ENCODE results near the gene PRPF39. TPM values are rescaled to one million over a fixed set of nuclear protein-coding genes. Genes with fewer than 3 reads are reported as not detected.

Gene PRPF39
- total and polyA plus RNA-seq, 2 of the 13 experiments (the other 11 are each of a cell fraction or from before 2014, with no cell fraction given), result 44.2 to 65.0 TPM

DNA sequence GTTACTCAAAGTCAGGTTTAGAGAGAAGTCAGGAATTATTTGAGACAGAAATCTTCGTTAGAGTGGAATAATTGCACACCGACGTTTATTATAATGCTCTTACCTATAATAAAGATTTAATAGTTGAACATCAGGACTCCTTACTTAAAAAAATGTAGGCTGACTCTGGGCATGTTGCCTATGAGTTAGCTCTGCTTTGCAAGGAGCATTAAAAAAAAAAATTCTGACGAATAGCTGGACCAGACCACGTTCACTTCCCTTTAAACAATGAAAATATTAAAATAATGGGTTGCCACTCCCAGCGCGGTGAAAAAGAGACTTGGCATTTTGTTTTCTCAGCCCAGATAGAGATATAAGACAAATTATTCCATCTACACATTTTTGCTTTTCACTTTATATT is 51.2 kb downstream of the PRPF39 start:
- intact Hi-C loops (cut with micrococcal nuclease; ENCODE audit: unreplicated experiment) (loop anchor here (2.0 to 5.0 kb wide), 4 partner anchors 22 to 132 kb away; partner anchors contain the start of gene PRPF39), in situ Hi-C loops (cut with HindIII; ENCODE audit: extremely low pct_ligation_motif_present, low pct_unique_long_range_greater_than_20kb) (loop anchor here (5.0 kb wide), 1 partner anchor 173 kb away; the partner anchor contains the start of genes KLHL28 and TOGARAM1)
- BruUV-seq (replicated peaks), result no TSS peak
- Histone ChIP-seq H4K20me1 (ENCODE audit: insufficient read depth, low read length) (no peaks in the 10 kb centered on the region; the same call in 1 of the 2 replicates), H3K4me2 (ENCODE audit: low read depth, low read length) (peak overlapping the region; percentile 77), H3K27me3 (ENCODE audit: control insufficient read depth in 1 of 2, insufficient read depth in 2 of 2, low read length in 2 of 2) (no peaks in the 10 kb centered on the region; a peak in 2 of 5 replicates), H3K4me3 (replicated peaks in 1 of 3; ENCODE audit: insufficient read depth in 1 of 3, low read depth in 2 of 3, low read length in 3 of 3) (peak overlapping the region; percentile 75 to 91 (median 83)), H3K9me3 (ENCODE audit: low read length) (no peaks in the 10 kb centered on the region), H2AFZ (ENCODE audit: low read length) (peak overlapping the region; percentile 96), H3K9ac (ENCODE audit: insufficient read depth, low read depth, low read length) (peak overlapping the region; percentile 83), H3K36me3 (replicated peaks in 1 of 2; ENCODE audit: control insufficient read depth in 1 of 2, insufficient read depth in 2 of 2, low read length in 2 of 2) (no peaks in the 10 kb centered on the region), H3K4me1 (ENCODE audit: insufficient read depth, low read length) (peaks cover 46% of the 10 kb centered on the region), H3K79me2 (ENCODE audit: insufficient read depth, low read length) (peaks cover 72% of the 10 kb centered on the region), H3K27ac (ENCODE audit: extremely low read length, insufficient read depth, low read length) (peak overlapping the region; percentile 90)
- no peak for FAIRE-seq
- TF ChIP-seq ZNF660 (CRISPR knock-in tag; IDR thresholded peaks at IDR 0.05; ENCODE audit: borderline replicate concordance, low read depth) (no peak), PAWR (CRISPR knock-in tag; IDR thresholded peaks at IDR 0.05; ENCODE audit: borderline replicate concordance) (no peak), ZNF598 (CRISPR knock-in tag; IDR thresholded peaks at IDR 0.05; ENCODE audit: borderline replicate concordance) (no peak), DNMT1 (CRISPR knock-in tag; IDR thresholded peaks at IDR 0.05) (no peak), HIVEP1 (CRISPR knock-in tag; IDR thresholded peaks at IDR 0.05) (no peak), ZNF446 (CRISPR knock-in tag; IDR thresholded peaks at IDR 0.05) (no peak), ZNF737 (CRISPR knock-in tag; IDR thresholded peaks at IDR 0.05; ENCODE audit: borderline replicate concordance) (no peak), ZNF841 (CRISPR knock-in tag; IDR thresholded peaks at IDR 0.05; ENCODE audit: borderline replicate concordance) (no peak), JUN (CRISPR knock-in tag; IDR thresholded peaks at IDR 0.05) (no peak), ZNF572 (CRISPR knock-in tag; IDR thresholded peaks at IDR 0.05) (no peak), ZFP41 (CRISPR knock-in tag; IDR thresholded peaks at IDR 0.05; ENCODE audit: borderline replicate concordance) (no peak), ATRX (CRISPR knock-in tag; IDR thresholded peaks at IDR 0.05; ENCODE audit: borderline replicate concordance) (no peak), CBX5 (CRISPR knock-in tag; IDR thresholded peaks at IDR 0.05; ENCODE audit: borderline replicate concordance) (no peak), CENPT (CRISPR knock-in tag; IDR thresholded peaks at IDR 0.05; ENCODE audit: low read depth) (no peak), ZNF703 (CRISPR knock-in tag; IDR thresholded peaks at IDR 0.05; ENCODE audit: borderline replicate concordance) (no peak)
- POLR2A ChIA-PET, result interaction anchor here (0.6 to 5.0 kb wide), 9 partner anchors 9 to 239 kb away, joined by 3 to 42 read pairs (median 9); partner anchors contain the start of genes KLHL28, MIS18BP1, PRPF39 and TOGARAM1
- under 1% methylated on average over 7 of the region's 7 CpGs for WGBS (ENCODE audit: low lambda C conversion rate)
- no peak for ATAC-seq
- DNase-seq (ENCODE audit: low spot score), result no peak
- CTCF ChIA-PET (ENCODE audit: low intra/inter-chr PET ratio, low total read pairs), result no interaction called here

Data from HepG2 (cell line).